ENCODE data around the gene RCVRN. TPM values are rescaled to one million over a fixed set of nuclear protein-coding genes. Genes with fewer than 3 reads are reported as not detected.

RCVRN gene
- total RNA-seq, 2 experiments from 2014 or later: not detected

GRCh38 chr17:9875441-9875840 lies 29.6 kb downstream of the RCVRN start:
- CTCF ChIA-PET: no interaction called here
- H3K27me3 Mint-ChIP-seq: no peaks in the 10 kb centered on the region
- no peak overlapping the region for H3K4me3 Mint-ChIP-seq
- DNase-seq (no peak), ATAC-seq (no peak)
- H3K27ac Mint-ChIP-seq: no peak overlapping the region
- no peaks in the 10 kb centered on the region for H3K9me3 Mint-ChIP-seq (ENCODE audit: low read depth)
- H3K36me3 Mint-ChIP-seq: no peaks in the 10 kb centered on the region
- H3K4me1 Mint-ChIP-seq: no peaks in the 10 kb centered on the region

- CTCF ChIA-PET: no interaction called here
- no peaks in the 10 kb centered on the region for H3K9me3 Mint-ChIP-seq (ENCODE audit: low read depth)
- no peak overlapping the region for H3K27ac Mint-ChIP-seq
- no peak overlapping the region for H3K4me3 Mint-ChIP-seq
- no peaks in the 10 kb centered on the region for H3K4me1 Mint-ChIP-seq
- DNase-seq (no peak), ATAC-seq (no peak)
- no peaks in the 10 kb centered on the region for H3K27me3 Mint-ChIP-seq
- H3K36me3 Mint-ChIP-seq: no peaks in the 10 kb centered on the region
Measured at GRCh38 chr17:9874722-9875121, 30.3 kb downstream of the RCVRN start.

- Mint-ChIP-seq H3K9me3 (ENCODE audit: low read depth) (no peaks in the 10 kb centered on the region), H3K4me3 (no peak overlapping the region), H3K27ac (no peak overlapping the region), H3K27me3 (no peaks in the 10 kb centered on the region), H3K36me3 (no peaks in the 10 kb centered on the region), H3K4me1 (no peaks in the 10 kb centered on the region)
- DNase-seq (no peak), ATAC-seq (no peak)
- CTCF ChIA-PET: no interaction called here
Measured at GRCh38 chr17:9872852-9873251, 32.2 kb downstream of the RCVRN start.

GRCh38 chr17:9868552-9868951 lies 36.5 kb downstream of the RCVRN start:
- H3K27me3 Mint-ChIP-seq: no peaks in the 10 kb centered on the region
- CTCF ChIA-PET: no interaction called here
- H3K27ac Mint-ChIP-seq: no peak overlapping the region
- H3K4me1 Mint-ChIP-seq: no peaks in the 10 kb centered on the region
- no peak for ATAC-seq
- no peak overlapping the region for H3K4me3 Mint-ChIP-seq
- no peaks in the 10 kb centered on the region for H3K36me3 Mint-ChIP-seq
- DNase-seq: no peak
- H3K9me3 Mint-ChIP-seq (ENCODE audit: low read depth): peaks cover 2% of the 10 kb centered on the region

GRCh38 chr17:9865586-9865985 lies 39.5 kb downstream of the RCVRN start:
- ATAC-seq: no peak
- no peak overlapping the region for H3K4me3 Mint-ChIP-seq
- no peak for DNase-seq
- CTCF ChIA-PET: no interaction called here
- no peaks in the 10 kb centered on the region for H3K4me1 Mint-ChIP-seq
- no peak overlapping the region for H3K27ac Mint-ChIP-seq
- H3K9me3 Mint-ChIP-seq (ENCODE audit: low read depth): peaks cover 2% of the 10 kb centered on the region
- H3K27me3 Mint-ChIP-seq: no peaks in the 10 kb centered on the region
- no peaks in the 10 kb centered on the region for H3K36me3 Mint-ChIP-seq

GRCh38 chr17:9862949-9863348 lies 42.1 kb downstream of the RCVRN start:
- H3K36me3 Mint-ChIP-seq: no peaks in the 10 kb centered on the region
- no peak overlapping the region for H3K4me3 Mint-ChIP-seq
- ATAC-seq (no peak), DNase-seq (no peak)
- H3K4me1 Mint-ChIP-seq: no peaks in the 10 kb centered on the region
- no peaks in the 10 kb centered on the region for H3K27me3 Mint-ChIP-seq
- peaks cover 2% of the 10 kb centered on the region for H3K9me3 Mint-ChIP-seq (ENCODE audit: low read depth)
- CTCF ChIA-PET: no interaction called here
- no peak overlapping the region for H3K27ac Mint-ChIP-seq

- H3K36me3 Mint-ChIP-seq: no peaks in the 10 kb centered on the region
- no peaks in the 10 kb centered on the region for H3K4me1 Mint-ChIP-seq
- no peak overlapping the region for H3K4me3 Mint-ChIP-seq
- ATAC-seq (no peak), DNase-seq (no peak)
- CTCF ChIA-PET: no interaction called here
- H3K27ac Mint-ChIP-seq: no peak overlapping the region
- H3K27me3 Mint-ChIP-seq: no peaks in the 10 kb centered on the region
- peaks cover 2% of the 10 kb centered on the region for H3K9me3 Mint-ChIP-seq (ENCODE audit: low read depth)
Measured at GRCh38 chr17:9862220-9862619, 42.9 kb downstream of the RCVRN start.

- H3K27ac Mint-ChIP-seq: no peak overlapping the region
- CTCF ChIA-PET: no interaction called here
- no peaks in the 10 kb centered on the region for H3K27me3 Mint-ChIP-seq
- H3K4me3 Mint-ChIP-seq: no peak overlapping the region
- DNase-seq (no peak), ATAC-seq (no peak)
- H3K9me3 Mint-ChIP-seq (ENCODE audit: low read depth): peaks cover 2% of the 10 kb centered on the region
- no peaks in the 10 kb centered on the region for H3K4me1 Mint-ChIP-seq
- no peaks in the 10 kb centered on the region for H3K36me3 Mint-ChIP-seq
Measured at GRCh38 chr17:9860851-9861250, 44.2 kb downstream of the RCVRN start.

GRCh38 chr17:9859781-9860180 lies 45.3 kb downstream of the RCVRN start:
- H3K9me3 Mint-ChIP-seq (ENCODE audit: low read depth): peaks cover under 1% of the 10 kb centered on the region

GRCh38 chr17:9855036-9855435 lies 50.0 kb downstream of the RCVRN start:
- ATAC-seq: no peak
- no peak overlapping the region for H3K27ac Mint-ChIP-seq

More at GRCh38 chr17:9859781-9860180, 45.3 kb downstream of the RCVRN start:
- H3K4me1 Mint-ChIP-seq: no peaks in the 10 kb centered on the region
- ATAC-seq (no peak), DNase-seq (no peak)
- CTCF ChIA-PET: no interaction called here
- no peak overlapping the region for H3K27ac Mint-ChIP-seq
- H3K4me3 Mint-ChIP-seq: no peak overlapping the region
- no peaks in the 10 kb centered on the region for H3K36me3 Mint-ChIP-seq
- no peaks in the 10 kb centered on the region for H3K27me3 Mint-ChIP-seq

GRCh38 chr17:9854255-9854654 lies 50.8 kb downstream of the RCVRN start:
- CTCF ChIA-PET: no interaction called here
- no peak overlapping the region for H3K27ac Mint-ChIP-seq
- no peaks in the 10 kb centered on the region for H3K27me3 Mint-ChIP-seq
- DNase-seq (no peak), ATAC-seq (no peak)
- no peaks in the 10 kb centered on the region for H3K9me3 Mint-ChIP-seq (ENCODE audit: low read depth)
- no peaks in the 10 kb centered on the region for H3K4me1 Mint-ChIP-seq
- no peaks in the 10 kb centered on the region for H3K36me3 Mint-ChIP-seq
- no peak overlapping the region for H3K4me3 Mint-ChIP-seq

More at GRCh38 chr17:9855036-9855435, 50.0 kb downstream of the RCVRN start:
- Mint-ChIP-seq H3K9me3 (ENCODE audit: low read depth) (no peaks in the 10 kb centered on the region), H3K36me3 (no peaks in the 10 kb centered on the region), H3K4me1 (no peaks in the 10 kb centered on the region), H3K4me3 (no peak overlapping the region), H3K27me3 (no peaks in the 10 kb centered on the region)
- CTCF ChIA-PET: no interaction called here
- no peak for DNase-seq

GRCh38 chr17:9850151-9850550 lies 54.9 kb downstream of the RCVRN start:
- ATAC-seq (no peak), DNase-seq (no peak)
- Mint-ChIP-seq H3K4me1 (no peaks in the 10 kb centered on the region), H3K4me3 (no peak overlapping the region), H3K9me3 (ENCODE audit: low read depth) (no peaks in the 10 kb centered on the region), H3K27ac (no peak overlapping the region), H3K27me3 (no peaks in the 10 kb centered on the region), H3K36me3 (no peaks in the 10 kb centered on the region)
- CTCF ChIA-PET: interaction anchor here (0.6 kb wide), 1 partner anchor 129 kb away, joined by 4 read pairs; no protein-coding TSS in a partner anchor

Other genes starting within 250 kb of the RCVRN start
- not detected for gene DHRS7C, start 113.7 kb downstream of the RCVRN start, total RNA-seq
- not detected for gene GSG1L2, start 83.2 kb downstream of the RCVRN start, total RNA-seq
- gene GLP2R, start 79.3 kb downstream of the RCVRN start, total RNA-seq: not detected